ENCODE results near the gene MICU1. TPM values are rescaled to one million over a fixed set of nuclear protein-coding genes. Genes with fewer than 3 reads are reported as not detected.
A peak's percentile ranks its signal among the peaks of the same experiment; 100 is the strongest.

MICU1 gene
- total RNA-seq, 4 donors from 2014 or later = 21.9 to 36.2 (median 31.7) TPM

- no peak for ATAC-seq (ENCODE audit: low FRiP score)
- TF ChIP-seq, protein P1, sequence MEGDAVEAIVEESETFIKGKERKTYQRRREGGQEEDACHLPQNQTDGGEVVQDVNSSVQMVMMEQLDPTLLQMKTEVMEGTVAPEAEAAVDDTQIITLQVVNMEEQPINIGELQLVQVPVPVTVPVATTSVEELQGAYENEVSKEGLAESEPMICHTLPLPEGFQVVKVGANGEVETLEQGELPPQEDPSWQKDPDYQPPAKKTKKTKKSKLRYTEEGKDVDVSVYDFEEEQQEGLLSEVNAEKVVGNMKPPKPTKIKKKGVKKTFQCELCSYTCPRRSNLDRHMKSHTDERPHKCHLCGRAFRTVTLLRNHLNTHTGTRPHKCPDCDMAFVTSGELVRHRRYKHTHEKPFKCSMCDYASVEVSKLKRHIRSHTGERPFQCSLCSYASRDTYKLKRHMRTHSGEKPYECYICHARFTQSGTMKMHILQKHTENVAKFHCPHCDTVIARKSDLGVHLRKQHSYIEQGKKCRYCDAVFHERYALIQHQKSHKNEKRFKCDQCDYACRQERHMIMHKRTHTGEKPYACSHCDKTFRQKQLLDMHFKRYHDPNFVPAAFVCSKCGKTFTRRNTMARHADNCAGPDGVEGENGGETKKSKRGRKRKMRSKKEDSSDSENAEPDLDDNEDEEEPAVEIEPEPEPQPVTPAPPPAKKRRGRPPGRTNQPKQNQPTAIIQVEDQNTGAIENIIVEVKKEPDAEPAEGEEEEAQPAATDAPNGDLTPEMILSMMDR (IDR thresholded peaks at IDR 0.05) = no peak
- DNase-seq (ENCODE audit: low spot score) = no peak
Measured at GRCh38 chr10:72645263-72645858, 19.5 kb upstream of the MICU1 start.

- ATAC-seq (ENCODE audit: low FRiP score) (no peak), DNase-seq (ENCODE audit: low spot score) (no peak)
- TF ChIP-seq, protein P1 (IDR thresholded peaks at IDR 0.05) = no peak
Measured at GRCh38 chr10:72642318-72642717, 16.4 kb upstream of the MICU1 start.

- TF ChIP-seq, protein P1 (IDR thresholded peaks at IDR 0.05) = no peak
- DNase-seq (ENCODE audit: low spot score) (no peak), ATAC-seq (ENCODE audit: low FRiP score) (no peak)
Measured at GRCh38 chr10:72639441-72639873, 13.6 kb upstream of the MICU1 start.

DNA sequence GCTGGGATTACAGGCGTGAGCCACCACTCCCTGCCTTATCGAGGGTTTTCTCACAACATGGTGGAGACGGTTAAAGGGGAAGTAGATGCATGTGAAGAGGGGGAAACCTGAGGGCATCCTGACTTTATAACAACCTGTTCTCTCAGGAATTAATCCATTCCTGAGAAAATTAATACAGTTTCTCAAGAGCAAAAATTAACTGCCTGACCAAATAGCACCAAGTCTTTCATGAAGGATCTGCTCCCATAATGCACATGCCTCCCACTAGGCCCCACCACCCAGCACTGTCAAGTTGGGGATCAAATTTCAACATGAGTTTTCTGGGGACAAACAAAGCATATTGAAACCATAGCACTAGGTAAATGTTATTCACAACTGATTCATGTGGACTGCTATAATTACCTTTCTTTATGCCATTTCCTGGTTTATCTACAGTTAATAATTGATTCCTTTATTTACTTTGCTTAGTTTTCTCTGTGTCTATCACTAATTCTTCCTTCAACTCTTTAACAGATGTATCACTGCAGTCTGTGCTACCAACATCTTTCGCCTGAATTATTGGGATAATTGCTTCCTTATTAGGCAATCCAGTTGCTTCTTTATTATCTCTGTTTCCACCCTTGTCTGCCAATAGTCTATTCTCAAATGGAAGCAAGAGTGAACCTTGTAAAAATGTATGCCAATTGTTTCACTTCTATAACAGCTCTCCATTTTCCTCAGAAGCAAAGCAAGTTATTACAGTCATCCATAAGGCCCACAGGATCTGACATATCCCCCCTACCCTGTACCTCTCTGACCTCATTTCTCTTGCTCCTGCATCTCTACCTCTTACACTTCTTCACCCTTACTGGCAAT lies 12.9 kb upstream of the MICU1 start:
- DNase-seq (ENCODE audit: low spot score) (no peak), ATAC-seq (ENCODE audit: low FRiP score) (no peak)
- TF ChIP-seq, protein P1 (IDR thresholded peaks at IDR 0.05) = no peak

GRCh38 chr10:72637398-72637857 lies 11.5 kb upstream of the MICU1 start:
- TF ChIP-seq, protein P1 (IDR thresholded peaks at IDR 0.05) = no peak
- ATAC-seq (ENCODE audit: low FRiP score) (peak; percentile 88), DNase-seq (ENCODE audit: low spot score) (no peak)

DNA sequence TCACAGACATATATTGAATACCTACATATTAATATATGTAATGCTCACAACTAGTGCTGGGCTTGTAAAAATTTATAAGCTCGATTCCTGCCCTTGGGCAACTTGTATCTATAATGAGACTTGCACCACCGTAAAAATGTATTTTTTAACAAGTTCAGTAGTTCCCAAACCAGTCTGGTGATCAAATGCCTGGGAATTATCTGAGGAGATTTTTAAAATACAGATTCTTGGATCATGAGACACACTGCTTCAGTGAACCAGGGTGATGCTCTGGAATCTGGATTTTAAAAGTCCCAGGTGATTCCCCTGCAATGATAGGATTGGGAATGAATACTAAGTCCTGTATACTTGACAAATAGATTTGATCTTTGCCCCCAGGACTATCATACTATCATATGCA lies 4.3 kb upstream of the MICU1 start:
- ATAC-seq (ENCODE audit: low FRiP score) (no peak), DNase-seq (ENCODE audit: low spot score) (no peak)
- TF ChIP-seq, protein P1 (IDR thresholded peaks at IDR 0.05) = no peak

- ATAC-seq (ENCODE audit: low FRiP score) (no peak), DNase-seq (ENCODE audit: low spot score) (no peak)
- TF ChIP-seq, protein P1 (IDR thresholded peaks at IDR 0.05) = no peak
Measured at GRCh38 chr10:72626444-72626754, 520 bp upstream of the MICU1 start.
